Thyroid gland (tissue), 4 donors: ENCODE measurements around the gene ZSWIM7.

Source experiments
- CTCF ChIP-seq, 6 experiments: fragments of 200-600 bp in 3 of 6; fragments of 450-650 bp in 3 of 6; sonication (generic) in 3 of 6; IDR thresholded peaks; one replicate each; pipeline ENCODE4 v1.5.1; 2016 to 2019; ENCODE audit warnings: antibody characterized with exemption in 6 of 6, mild to moderate bottlenecking in 2 of 6, inconsistent platforms in 1 of 6, moderate library complexity in 1 of 6
- POLR2A ChIP-seq, 2 donors: fragments of 450-650 bp; IDR thresholded peaks; one replicate each; pipeline ENCODE4 v1.6.1; 2017; ENCODE audit warnings: antibody characterized with exemption in 2 of 2, mild to moderate bottlenecking in 2 of 2, moderate library complexity in 1 of 2

DNA sequence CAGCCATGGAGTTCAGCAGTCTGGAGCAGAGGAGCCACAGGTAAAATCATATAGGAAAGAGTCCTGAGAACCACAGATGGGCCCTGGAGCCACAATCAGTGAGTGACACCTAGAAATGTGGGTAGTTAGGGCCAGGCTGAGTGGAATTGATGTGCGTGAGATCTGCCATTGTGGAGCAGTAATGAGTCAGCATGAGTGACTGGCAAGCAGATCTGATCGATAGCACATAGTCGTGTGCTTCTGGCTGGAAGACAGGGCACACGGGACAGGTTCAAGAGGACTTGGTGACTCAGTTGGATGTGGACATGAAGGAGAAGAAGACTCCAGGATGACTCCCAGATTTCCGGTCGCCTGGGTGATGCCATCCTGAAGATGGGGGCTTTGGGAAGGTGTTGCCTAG is 42.3 kb downstream of the ZSWIM7 start:
- TF ChIP-seq CTCF (IDR thresholded peaks at IDR 0.05) (no peak), POLR2A (IDR thresholded peaks at IDR 0.05) (no peak)
